HG02610 (cell line): ENCODE measurements around the gene CHST6.
"Not testable (repeated sequence)": the region's sequence is repeated elsewhere in the genome, so short reads cannot be mapped to it uniquely, and the experiment has no call there.

Experiments used
- ATAC-seq: cut with Tn5 transposase; IDR thresholded peaks from one replicate; pipeline ENCODE4 v1.9.1; 2021; ENCODE audit warnings: mild to moderate bottlenecking, moderate library complexity; ENCODE audit not compliant: unreplicated experiment

Gene CHST6

DNA sequence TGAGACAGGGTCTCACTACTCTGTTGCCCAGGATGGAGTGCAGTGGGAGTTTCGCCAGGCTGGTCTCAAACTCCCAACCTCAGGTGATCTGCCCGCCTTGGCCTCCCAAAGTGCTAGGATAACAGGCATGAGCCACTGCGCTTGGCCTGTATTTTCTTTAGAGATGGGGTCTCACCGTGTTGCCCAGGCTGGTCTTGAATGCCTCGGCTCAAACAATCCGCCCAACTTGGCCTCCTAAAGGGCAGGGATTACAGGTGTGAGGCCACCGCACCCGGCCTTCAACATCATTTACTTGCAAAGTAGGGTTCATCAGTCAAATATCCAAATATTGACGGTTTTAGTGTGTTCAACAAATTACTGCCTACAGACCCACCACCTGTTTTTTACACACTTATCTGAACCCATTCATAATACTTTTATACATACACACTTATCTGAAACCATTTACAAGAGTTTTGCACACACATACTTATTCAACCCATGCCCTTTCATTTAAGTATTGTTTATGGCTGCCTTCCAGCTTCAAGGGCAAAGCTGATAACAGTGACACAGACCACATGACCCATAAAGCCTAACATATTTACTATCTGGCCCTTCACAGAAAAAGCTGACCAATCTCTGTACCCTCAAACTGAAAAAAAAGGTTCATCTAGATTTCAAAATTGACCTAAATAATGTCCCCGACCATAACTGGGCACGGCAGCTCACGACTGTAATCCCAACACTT lies 42.6 kb downstream of the CHST6 start:
- no peak for ATAC-seq

DNA sequence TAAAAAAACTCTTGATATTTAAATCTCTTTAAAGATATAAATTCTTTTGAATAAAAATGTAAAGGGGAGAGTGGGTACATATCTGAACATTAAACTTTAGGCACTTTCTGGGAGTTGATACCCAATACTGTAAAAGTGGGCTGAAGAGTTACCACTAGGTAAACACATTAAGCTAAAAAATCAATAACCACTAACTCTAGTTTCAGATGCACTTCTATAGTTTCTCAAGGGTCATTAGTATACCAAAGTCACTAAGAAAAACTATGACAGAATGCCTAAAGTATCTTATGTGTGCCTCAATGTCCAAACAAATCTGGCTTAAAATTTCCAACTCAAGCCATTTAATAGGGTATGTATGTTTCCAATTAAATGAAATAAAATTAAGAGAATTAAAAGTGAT lies 48.8 kb downstream of the CHST6 start:
- ATAC-seq, result no peak

DNA sequence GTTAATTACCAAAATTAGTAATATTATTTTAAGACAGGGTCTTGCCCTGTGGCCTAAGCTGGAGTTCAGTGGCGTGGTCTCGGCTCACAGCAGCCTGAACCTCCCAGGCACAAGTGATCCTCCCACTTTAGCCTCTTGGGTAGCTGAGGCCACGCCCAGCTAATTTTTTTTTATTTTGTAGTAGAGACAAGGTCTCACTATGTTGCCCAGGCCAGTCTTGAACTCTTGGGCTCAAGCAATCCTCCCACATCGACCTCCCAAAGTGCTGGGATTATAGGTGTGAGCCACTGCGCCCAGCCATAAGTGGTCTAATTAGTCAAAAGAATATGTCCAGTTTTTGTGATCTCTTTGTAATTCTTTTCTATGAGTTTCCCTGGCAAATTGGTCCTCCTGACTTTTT lies 49.9 kb downstream of the CHST6 start:
- ATAC-seq, result no peak

GRCh38 chr16:75443298-75443697 lies 51.9 kb downstream of the CHST6 start:
- ATAC-seq, result no peak

DNA sequence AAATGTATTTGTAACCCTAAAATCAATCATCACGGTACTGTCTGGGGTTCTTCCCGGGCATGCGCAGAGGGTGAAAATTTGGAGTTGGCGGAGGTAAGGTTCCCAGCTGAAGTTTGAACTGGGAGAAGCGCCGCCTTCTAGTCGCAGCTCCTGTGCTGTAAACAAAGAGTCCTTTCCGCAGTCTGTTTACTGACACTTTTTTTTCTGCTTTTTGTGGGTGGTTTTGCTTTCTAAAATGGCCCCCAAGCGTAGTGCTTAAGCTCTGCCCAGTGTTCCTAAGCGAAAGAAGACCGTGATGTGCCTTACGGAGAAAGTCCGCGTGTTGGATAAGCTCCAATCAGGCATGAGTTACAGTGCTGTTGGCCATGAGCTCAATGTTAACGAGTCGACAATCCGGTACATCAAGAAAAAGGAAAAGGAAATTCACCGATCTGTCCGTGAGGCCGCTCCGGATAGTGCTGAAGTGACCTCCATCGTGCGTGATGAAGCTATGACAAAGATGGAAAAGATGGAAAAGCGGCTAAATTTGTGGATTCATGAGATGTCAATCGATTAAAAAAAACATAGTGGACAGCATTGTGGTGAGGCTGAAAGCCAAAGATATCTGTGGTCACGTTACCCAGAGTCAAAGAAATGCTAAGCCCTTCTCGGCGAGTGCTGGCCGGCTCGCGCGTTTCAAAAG lies 61.4 kb downstream of the CHST6 start:
- peak; percentile 79 for ATAC-seq

DNA sequence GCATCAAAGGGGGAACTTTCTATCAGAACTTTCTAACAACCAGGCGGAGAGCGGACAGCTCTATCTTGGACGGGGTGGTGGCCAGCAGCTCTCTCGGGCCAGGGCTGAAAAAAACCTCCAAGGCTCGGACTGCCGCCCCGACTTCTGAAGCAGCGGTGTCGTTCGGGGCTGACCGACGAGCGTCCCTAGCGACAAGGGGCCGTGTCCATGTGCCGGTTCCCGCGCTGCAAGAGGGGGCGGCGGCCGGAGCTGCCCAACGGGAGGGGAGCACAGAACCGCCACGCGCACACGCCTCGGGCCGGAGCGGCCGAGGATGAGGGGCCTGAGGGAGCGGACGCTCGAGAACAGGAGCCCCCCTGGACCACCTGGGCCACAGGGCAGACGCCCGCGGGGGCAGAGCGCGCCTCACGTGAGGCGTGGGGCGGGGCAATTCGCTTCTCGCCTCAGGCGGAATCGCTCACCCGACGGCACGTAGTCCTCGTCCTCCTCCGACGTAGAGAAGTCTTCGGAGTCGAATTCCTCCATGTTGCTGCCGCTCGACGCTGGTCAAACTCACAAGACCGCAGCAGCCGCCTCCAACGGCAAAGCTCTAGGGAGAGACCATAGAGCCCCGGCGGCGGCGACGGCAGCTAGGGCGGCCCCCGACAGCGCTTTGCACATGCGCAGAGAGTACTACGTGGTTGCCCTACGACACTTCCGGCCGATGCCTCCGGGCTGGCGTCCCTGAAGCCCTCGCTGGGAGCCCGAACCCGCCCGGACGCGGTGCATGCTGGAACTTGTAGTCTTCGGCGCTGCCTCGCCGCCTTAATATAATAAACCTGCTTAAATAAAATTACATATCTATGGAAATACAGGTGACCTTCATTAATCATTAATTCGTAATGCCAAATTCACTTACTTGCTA lies 62.2 kb downstream of the CHST6 start, which contains the start of gene CFDP1:
Gene CFDP1, minus strand, starts transcription at position 676 of the 904 bp plus-strand sequence. Its CDS starts 151 bp downstream, at position 525.
- ATAC-seq, result peak; percentile 91

- no peak for ATAC-seq
Observed at GRCh38 chr16:75429621-75430403, 65.4 kb downstream of the CHST6 start.

- ATAC-seq, result not testable (repeated sequence)
Observed at GRCh38 chr16:75426524-75426923, 68.7 kb downstream of the CHST6 start.

- not testable (repeated sequence) for ATAC-seq
Observed at GRCh38 chr16:75424105-75424762, 71.0 kb downstream of the CHST6 start.

GRCh38 chr16:75423723-75424104 lies 71.5 kb downstream of the CHST6 start:
- no peak for ATAC-seq
